HepG2 (cell line): Measurements from ENCODE around the gene CAPN12. TPM values are rescaled to one million over a fixed set of nuclear protein-coding genes. Genes with fewer than 3 reads are reported as not detected.

Experiments used
- ATAC-seq: fragments of 200-7000 bp; cut with Tn5 transposase; 3 replicates; pipeline ENCODE4 v1.9.1; 2020; ENCODE audit warnings: mild to moderate bottlenecking, moderate library complexity
- BruUV-seq: library from RNA; stranded (reverse); fragments of 400-500 nt; replicated peaks from 2 replicates; lab custom pipeline; 2021; lab: Mats Ljungman, UMichigan
- CTCF ChIA-PET: fragments of 300-600 bp; formaldehyde crosslinking; extraction: SDS; loops from one replicate; lab custom pipeline; 2021; ENCODE audit warnings: low total read pairs, inconsistent platforms, low intra/inter-chr PET ratio; lab: Yijun Ruan, JAX
- POLR2A ChIA-PET: fragments of 350-600 bp; sonication (Branson Sonifier 250); formaldehyde crosslinking; loops from one replicate; lab custom pipeline; 2020; ENCODE audit warnings: antibody characterized with exemption, inconsistent platforms; lab: Yijun Ruan, JAX
- DNase-seq: peaks from one replicate; pipeline ENCODE4 v3.0.0-alpha.2; 2015; ENCODE audit warnings: low spot score
- FAIRE-seq: peaks from 3 replicates; lab custom pipeline; 2011; peaks lifted over from hg19 to GRCh38; lab: Jason Lieb, UNC
- H2AFZ ChIP-seq: one replicate; pipeline ENCODE4 v1.6.1; 2011; ENCODE audit warnings: low read length, inconsistent platforms
- H3K27ac ChIP-seq: fragments of 300-600 bp; 3 replicates; pipeline ENCODE4 v1.8.0; 2011; ENCODE audit warnings: mixed run types, mild to moderate bottlenecking, mixed read lengths, low read length, inconsistent platforms; ENCODE audit not compliant: insufficient read depth; ENCODE audit errors: extremely low read length
- H3K27me3 ChIP-seq, 2 experiments: fragments of 200-600 bp in 1 of 2; 2 replicates in 1 of 2; 3 replicates in 1 of 2; pipeline versions ENCODE4 v1.6.0 to v1.8.0; 2011; ENCODE audit warnings: low read length in 2 of 2, mild to moderate bottlenecking in 2 of 2, moderate library complexity in 2 of 2, inconsistent platforms in 1 of 2; ENCODE audit not compliant: insufficient read depth in 2 of 2, control insufficient read depth in 1 of 2
- H3K36me3 ChIP-seq, 2 experiments: fragments of 200-600 bp in 1 of 2; replicated peaks in 1 of 2; 2 replicates in 1 of 2; 3 replicates in 1 of 2; pipeline versions ENCODE4 v1.5.1 to v1.8.0; 2011; ENCODE audit warnings: low read length in 2 of 2, inconsistent platforms in 1 of 2; ENCODE audit not compliant: insufficient read depth in 2 of 2, control insufficient read depth in 1 of 2
- H3K4me1 ChIP-seq: 2 replicates; pipeline ENCODE4 v1.5.1; 2012; ENCODE audit warnings: low read length, inconsistent platforms; ENCODE audit not compliant: insufficient read depth
- H3K4me2 ChIP-seq: 2 replicates; pipeline ENCODE4 v1.6.0; 2011; ENCODE audit warnings: low read depth, low read length, inconsistent platforms
- H3K4me3 ChIP-seq, 3 experiments: fragments of 200-600 bp in 1 of 3; sonication (generic), shearing (Covaris generic) in 1 of 3; replicated peaks in 1 of 3; 2 replicates each; pipeline ENCODE4 v1.5.1; 2011 to 2016; ENCODE audit warnings: low read length in 3 of 3, inconsistent platforms in 2 of 3, low read depth in 2 of 3, mild to moderate bottlenecking in 2 of 3, control low read depth in 1 of 3, mixed read lengths in 1 of 3; ENCODE audit not compliant: insufficient read depth in 1 of 3
- H3K79me2 ChIP-seq: one replicate; pipeline ENCODE4 v1.6.1; 2011; ENCODE audit warnings: low read length, inconsistent platforms; ENCODE audit not compliant: insufficient read depth
- H3K9ac ChIP-seq: 2 replicates; pipeline ENCODE4 v1.6.0; 2011; ENCODE audit warnings: mild to moderate bottlenecking, low read depth, low read length, inconsistent platforms; ENCODE audit not compliant: insufficient read depth
- H3K9me3 ChIP-seq: 2 replicates; pipeline ENCODE4 v1.5.1; 2012; ENCODE audit warnings: mild to moderate bottlenecking, low read length
- H4K20me1 ChIP-seq: 2 replicates; pipeline ENCODE4 v1.6.0; 2011; ENCODE audit warnings: inconsistent platforms, mild to moderate bottlenecking, low read length, moderate library complexity; ENCODE audit not compliant: insufficient read depth
- HCFC1 ChIP-seq: fragments of 150-350 bp; IDR thresholded peaks from 2 replicates; pipeline ENCODE4 v1.6.1; 2014; ENCODE audit warnings: low read depth, low read length
- PREB ChIP-seq: sonication (generic); formaldehyde crosslinking; IDR thresholded peaks from 2 replicates; pipeline ENCODE4 v1.4.0; 2020; ENCODE audit warnings: missing genetic modification reagents
- RAD51 ChIP-seq: fragments of 450-650 bp; IDR thresholded peaks from 2 replicates; pipeline ENCODE4 v1.6.1; 2016; ENCODE audit warnings: borderline replicate concordance
- TAF1 ChIP-seq: sonication (generic); formaldehyde crosslinking; IDR thresholded peaks from 2 replicates; pipeline ENCODE4 v1.4.0; 2020; ENCODE audit warnings: missing genetic modification reagents
- TMF1 ChIP-seq: sonication (generic); formaldehyde crosslinking; IDR thresholded peaks from 2 replicates; pipeline ENCODE4 v1.8.1; 2022; ENCODE audit warnings: low read depth, missing genetic modification reagents
- ZNF18 ChIP-seq: sonication (generic); formaldehyde crosslinking; IDR thresholded peaks from 2 replicates; pipeline ENCODE4 v1.8.0; 2022; ENCODE audit warnings: mild to moderate bottlenecking, missing genetic modification reagents; ENCODE audit not compliant: insufficient replicate concordance
- ZNF333 ChIP-seq: sonication (generic); formaldehyde crosslinking; IDR thresholded peaks from 2 replicates; pipeline ENCODE4 v1.4.0; 2020; ENCODE audit warnings: mild to moderate bottlenecking, missing genetic modification reagents, borderline replicate concordance
- ZNF335 ChIP-seq: sonication (generic); formaldehyde crosslinking; IDR thresholded peaks from 2 replicates; pipeline ENCODE4 v1.4.0; 2020; ENCODE audit warnings: missing genetic modification reagents
- ZNF451 ChIP-seq: sonication (generic); formaldehyde crosslinking; IDR thresholded peaks from 2 replicates; pipeline ENCODE4 v1.5.0; 2020; ENCODE audit warnings: mild to moderate bottlenecking, missing genetic modification reagents
- ZNF512 ChIP-seq: sonication (generic); formaldehyde crosslinking; IDR thresholded peaks from 2 replicates; pipeline ENCODE4 v1.4.0; 2020; ENCODE audit warnings: mild to moderate bottlenecking, missing genetic modification reagents
- ZNF546 ChIP-seq: sonication (generic); formaldehyde crosslinking; conservative IDR thresholded peaks from 2 replicates; pipeline ENCODE4 v1.8.1; 2023; ENCODE audit warnings: mild to moderate bottlenecking, missing genetic modification reagents
- ZUFSP ChIP-seq: sonication (generic); formaldehyde crosslinking; IDR thresholded peaks from 2 replicates; pipeline ENCODE4 v1.9.0; 2021; ENCODE audit warnings: missing genetic modification reagents, mild to moderate bottlenecking, borderline replicate concordance
- WGBS: methylation state at CpG from one replicate; pipeline ENCODE4 v1.1.6; 2017; ENCODE audit warnings: low lambda C conversion rate; 5-methylcytosine and 5-hydroxymethylcytosine counted together
- in situ Hi-C: cut with HindIII; loops from 2 replicates; pipeline ENCODE4 v1.10.0; 2017; ENCODE audit warnings: low pct_unique_long_range_greater_than_20kb; ENCODE audit not compliant: extremely low pct_ligation_motif_present
- intact Hi-C: fragments of 100-400 bp; cut with micrococcal nuclease; formaldehyde crosslinking; loops from one replicate; pipeline ENCODE4 v1.10.0; 2022; ENCODE audit not compliant: unreplicated experiment
- polyA plus RNA-seq, 8 experiments: library from polyadenylated mRNA; depleted of rRNA in 3 of 8; stranded (reverse) in 7 of 8; unstranded in 1 of 8; fragments of >200 nt; fragmentation: Illumina TruSeq in 4 of 8; extraction: Trizol in 4 of 8; gene quantifications; 2 replicates each; pipeline versions ENCODE4 v1.2.1 to v1.2.3, GENCODE V29; 2011 to 2016; ENCODE audit warnings: low read depth in 4 of 8, missing spikeins in 1 of 8, mixed read lengths in 1 of 8; ENCODE audit not compliant: insufficient read depth in 1 of 8
- total RNA-seq, 5 experiments: library from RNA; depleted of rRNA; stranded (reverse); fragments of >200 nt; fragmentation: Illumina TruSeq; extraction: Trizol; gene quantifications; 2 replicates each; pipeline ENCODE4 v1.2.3, GENCODE V29; 2016; ENCODE audit warnings: low read depth in 1 of 5

The CAPN12 gene
- total and polyA plus RNA-seq, 2 of the 13 experiments (the other 11 are each of a cell fraction or from before 2014, with no cell fraction given): 1.6 to 13.6 TPM

- TF ChIP-seq ZNF512 (no peak), ZNF333 (no peak), TMF1 (0 out of 2 replicates have a peak, but pooled peaks have one; percentile 26), ZNF546 (CRISPR knock-in tag) (no peak)
Observed at GRCh38 chr19:38734426-38735256, 9.6 kb downstream of the CAPN12 start (continued).

- 81% methylated on average over 3 of the region's 4 CpGs for WGBS
- intact Hi-C loops: loop anchor here (5.0 kb wide), 2 partner anchors 98 to 198 kb away; partner anchors contain the start of genes ECH1, MRPS12 and SARS2
- Histone ChIP-seq H3K36me3 (peaks cover 4 to 12% of the 10 kb centered on the region in 2 experiments; a peak in 3 of 5 replicates), H4K20me1 (no peaks in the 10 kb centered on the region), H3K27me3 (no peaks in the 10 kb centered on the region), H3K4me2 (no peak overlapping the region), H3K4me1 (peaks cover 47% of the 10 kb centered on the region), H3K9ac (no peak overlapping the region), H3K9me3 (no peaks in the 10 kb centered on the region), H2AFZ (no peak overlapping the region), H3K4me3 (no peak overlapping the region), H3K27ac (peak overlapping the region; percentile 33), H3K79me2 (no peaks in the 10 kb centered on the region)
- ChIA-PET CTCF (no interaction called here), POLR2A (interaction anchor here (0.5 to 2.0 kb wide), 5 partner anchors 62 to 115 kb away, joined by 3 to 10 read pairs (median 6); partner anchors contain the start of genes ECH1 and HNRNPL)
- FAIRE-seq (no peak), ATAC-seq (peak; percentile 5; the same call in 2 of the 3 replicates), DNase-seq (no peak)
- in situ Hi-C loops: loop anchor here (25.0 kb wide), 1 partner anchor 178 kb away; the partner anchor contains the start of gene CCER2
- BruUV-seq: no TSS peak
- TF ChIP-seq HCFC1 (no peak), TAF1 (no peak), ZNF451 (no peak), ZNF18 (CRISPR knock-in tag) (no peak), PREB (CRISPR knock-in tag) (no peak), RAD51 (no peak), ZNF335 (no peak), ZUFSP (CRISPR knock-in tag) (no peak)
Observed at GRCh38 chr19:38734176-38734425, 10.2 kb downstream of the CAPN12 start.
